SKM-1 treated with dmso at 0.1 percent for 144 hours (cell line): ENCODE data around the gene CNTNAP5.

Source experiments
- DNase-seq: peaks from one replicate; lab custom pipeline; 2025; ENCODE audit not compliant: unreplicated experiment; lab: John Stamatoyannopoulos, UW

Gene CNTNAP5

GRCh38 chr2:124536591-124536990, 511.5 kb downstream of the CNTNAP5 start:
- no peak for DNase-seq

GRCh38 chr2:124538549-124538948, 513.5 kb downstream of the CNTNAP5 start:
- no peak for DNase-seq

GRCh38 chr2:124540805-124541204, 515.7 kb downstream of the CNTNAP5 start:
- DNase-seq: no peak

DNA sequence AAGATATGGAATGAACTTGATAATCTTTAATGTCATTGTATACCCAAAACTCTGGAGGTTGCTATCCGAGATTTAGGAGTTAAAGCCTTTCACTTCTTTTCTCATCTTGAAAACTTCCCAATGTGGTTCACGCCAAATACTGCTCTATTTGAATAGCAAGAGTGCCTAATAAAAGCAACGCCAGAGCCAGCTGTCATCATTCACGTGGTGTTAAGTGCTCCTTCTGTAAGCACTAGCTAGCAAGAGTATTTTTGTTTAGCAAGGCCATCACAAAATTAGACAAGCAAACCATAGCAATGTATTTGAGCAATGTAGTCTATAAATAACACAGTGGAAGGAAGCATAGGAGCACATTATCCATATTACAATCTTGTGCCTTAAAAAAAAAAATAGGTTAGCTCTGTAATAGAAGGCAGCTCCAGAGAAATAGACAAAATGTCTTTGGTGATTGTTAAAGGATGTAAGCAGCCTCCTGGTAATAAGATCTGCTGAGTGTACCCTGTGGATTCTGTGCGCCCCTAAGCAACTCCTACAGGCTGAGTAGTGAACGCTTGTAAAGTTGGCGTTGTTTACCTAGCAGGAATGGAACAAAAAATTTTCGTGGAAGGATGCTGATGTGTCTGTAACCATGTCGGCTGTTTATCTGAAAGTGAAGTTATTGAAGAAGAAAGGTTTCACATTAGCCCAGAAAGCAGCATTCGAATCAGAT, 518.0 kb downstream of the CNTNAP5 start:
- no peak for DNase-seq

DNA sequence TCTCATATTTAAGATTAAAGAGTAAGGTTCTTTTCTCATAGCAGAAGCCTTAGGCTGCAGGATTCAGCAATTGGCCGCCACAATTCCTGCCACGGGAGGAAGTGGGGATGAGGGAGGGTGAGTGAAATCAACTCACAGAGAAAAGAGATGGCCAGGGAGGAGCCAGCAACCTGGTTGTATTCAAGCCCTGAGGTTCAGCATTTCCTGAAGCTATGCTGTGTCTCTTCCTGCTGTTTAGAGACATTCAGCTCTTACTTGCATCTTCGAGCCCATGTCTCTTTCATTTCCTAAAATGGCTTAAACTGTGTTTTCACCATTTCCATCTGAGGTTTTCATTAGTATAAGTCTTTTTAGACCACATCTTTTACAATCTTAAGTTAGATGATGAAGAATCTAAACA, 522.6 kb downstream of the CNTNAP5 start:
- no peak for DNase-seq

- no peak for DNase-seq
Observed at GRCh38 chr2:124558277-124558905, 533.3 kb downstream of the CNTNAP5 start.

GRCh38 chr2:124559236-124559635, 534.1 kb downstream of the CNTNAP5 start:
- DNase-seq: no peak

- no peak for DNase-seq
Observed at GRCh38 chr2:124560592-124561112, 535.6 kb downstream of the CNTNAP5 start.

DNA sequence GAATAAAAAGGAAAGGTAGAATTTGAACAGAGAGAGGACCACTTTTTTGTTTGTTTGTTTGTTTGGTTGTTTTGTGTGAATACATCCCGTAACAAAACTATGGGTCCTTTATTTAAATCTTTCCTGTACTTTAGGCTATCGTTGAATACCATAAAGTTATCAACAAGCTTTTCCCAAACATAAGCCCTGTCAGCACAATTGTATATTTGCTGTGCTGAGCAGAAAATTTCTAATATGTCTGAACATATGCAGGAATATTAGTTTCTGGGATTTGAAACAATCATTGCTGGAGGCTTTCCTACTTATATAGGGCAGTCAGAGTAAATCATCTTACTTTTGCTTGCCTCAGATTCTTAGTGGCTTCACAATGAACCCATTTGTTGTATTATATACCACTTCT, 536.4 kb downstream of the CNTNAP5 start:
- no peak for DNase-seq

DNA sequence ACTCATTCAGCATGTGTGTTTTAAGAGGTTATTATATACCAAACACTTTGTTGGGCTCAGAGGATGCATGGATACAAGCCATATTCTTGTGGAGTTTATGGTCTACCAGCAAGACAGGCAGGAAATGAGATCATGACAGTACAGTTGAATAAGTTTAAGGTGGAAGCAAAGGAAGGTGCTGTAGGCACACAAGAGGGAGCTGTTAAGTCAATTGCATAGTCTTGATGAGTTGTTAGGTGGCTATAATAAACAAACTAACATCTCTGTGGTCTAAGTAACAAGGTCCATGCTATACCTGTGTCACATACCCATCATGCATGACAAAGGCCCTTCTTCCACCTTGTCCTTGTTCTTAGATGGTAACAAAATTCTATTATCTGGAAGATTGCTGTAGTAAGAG, 538.3 kb downstream of the CNTNAP5 start:
- DNase-seq: no peak

GRCh38 chr2:124566518-124566970, 541.5 kb downstream of the CNTNAP5 start:
- no peak for DNase-seq

DNA sequence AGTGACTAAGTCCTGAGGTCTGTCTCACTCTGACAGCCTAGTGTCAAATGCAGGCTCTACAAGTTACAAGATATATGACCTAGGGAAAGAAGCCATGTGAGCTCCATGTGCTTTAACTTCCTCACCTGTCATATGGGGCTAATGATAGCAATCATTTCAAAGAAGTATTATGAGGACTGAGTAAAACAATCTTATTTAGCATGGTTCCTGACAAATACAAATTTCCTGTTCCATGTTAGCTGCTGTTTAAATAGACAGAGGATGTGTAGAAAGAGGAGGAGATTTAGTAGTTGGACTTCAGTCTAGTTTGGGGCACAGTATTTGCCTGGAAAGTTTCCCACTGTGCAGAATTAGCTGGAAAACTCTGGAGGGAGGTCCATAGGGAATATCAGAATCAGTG, 545.8 kb downstream of the CNTNAP5 start:
- no peak for DNase-seq

DNA sequence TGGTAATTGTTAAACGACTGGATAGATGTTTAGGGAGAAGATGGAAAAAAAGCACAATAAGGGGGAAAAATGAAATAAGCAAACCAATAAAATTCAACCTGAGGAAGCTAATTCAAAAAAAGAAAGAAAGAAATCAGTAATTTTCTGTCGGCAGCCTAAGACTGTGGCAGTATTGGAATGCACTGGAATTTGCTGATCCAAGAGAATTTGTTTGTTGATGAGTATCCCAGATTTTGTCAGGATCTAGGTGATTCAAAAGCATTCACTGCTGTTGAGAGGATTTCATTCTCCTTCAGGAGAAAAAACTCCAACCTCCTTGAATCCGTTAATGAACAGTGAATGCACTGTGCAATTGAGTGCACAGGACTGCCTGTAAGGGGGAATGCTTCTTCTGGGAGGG, 546.7 kb downstream of the CNTNAP5 start:
- no peak for DNase-seq

DNA sequence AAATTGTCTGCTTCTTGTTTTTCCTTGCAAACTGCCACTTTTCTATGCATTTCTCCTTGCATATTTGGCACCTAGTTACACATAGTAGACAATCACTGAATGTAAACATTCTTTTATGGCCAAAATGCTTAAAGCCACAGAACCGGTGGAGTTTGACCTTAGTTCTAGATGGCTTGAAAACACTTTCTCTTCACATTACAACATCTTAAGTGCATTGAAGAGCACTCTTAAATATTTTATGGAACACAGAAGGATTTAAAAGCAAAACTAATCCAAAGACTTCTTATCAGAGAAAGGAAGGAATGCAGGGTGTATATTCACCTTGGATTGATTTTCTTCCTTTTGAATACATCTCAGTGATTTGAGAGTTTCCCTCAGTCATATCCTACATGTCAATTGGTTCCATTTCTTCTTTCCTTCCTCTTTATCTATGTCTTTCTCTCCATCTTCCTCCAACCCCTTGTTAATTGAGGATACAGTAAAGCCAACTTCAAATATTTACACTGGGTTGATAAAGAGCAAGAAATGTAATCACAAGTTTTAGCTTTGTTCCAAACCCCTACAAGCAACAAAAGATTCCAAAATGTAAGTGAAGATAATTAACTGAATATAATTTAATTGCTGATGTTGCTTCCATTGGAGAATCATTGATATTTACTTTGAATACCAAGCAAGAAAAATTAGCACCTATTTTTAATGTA, 548.0 kb downstream of the CNTNAP5 start:
- DNase-seq: no peak

GRCh38 chr2:124575497-124575896, 550.4 kb downstream of the CNTNAP5 start:
- DNase-seq: no peak

DNA sequence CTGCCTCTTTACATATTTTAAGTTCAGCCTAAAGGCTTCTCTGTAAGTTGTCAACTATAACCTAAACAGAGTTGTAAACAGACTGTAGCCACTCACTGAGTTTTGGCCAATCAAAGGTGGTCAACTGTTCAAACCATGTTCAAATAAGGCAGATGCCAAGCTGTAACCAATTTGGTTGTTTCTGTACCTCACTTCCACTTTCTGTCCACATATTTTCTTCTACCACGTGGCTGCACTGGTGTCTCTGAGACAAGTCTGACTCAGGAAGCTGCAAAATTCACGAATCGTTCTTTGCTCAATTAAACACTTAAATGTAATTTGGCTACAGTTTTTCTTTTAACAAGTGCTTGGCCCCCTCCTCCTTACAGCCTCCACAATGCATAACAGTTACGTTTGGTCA, 555.2 kb downstream of the CNTNAP5 start:
- no peak for DNase-seq

DNA sequence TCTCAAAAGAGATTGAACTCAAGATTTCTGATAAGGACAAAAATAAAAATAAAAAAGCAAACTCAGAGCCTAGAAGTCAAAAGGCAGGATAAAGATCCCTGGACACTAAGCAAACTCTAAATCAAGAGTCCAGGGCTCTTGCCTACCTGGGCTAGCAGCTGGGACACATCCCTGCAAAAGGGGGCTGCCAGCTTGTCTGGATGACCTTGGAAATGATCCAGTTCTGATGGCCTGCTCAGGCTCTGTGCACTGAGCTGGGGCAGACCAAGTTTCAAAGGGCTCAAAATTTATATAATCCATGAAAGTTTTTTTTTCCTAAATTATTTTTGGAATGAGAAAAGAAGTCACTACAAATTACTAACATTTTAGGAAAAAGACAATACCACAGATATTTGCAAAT, 557.3 kb downstream of the CNTNAP5 start:
- DNase-seq: no peak

- DNase-seq: no peak
Observed at GRCh38 chr2:124584615-124585014, 559.5 kb downstream of the CNTNAP5 start.

- DNase-seq: no peak
Observed at GRCh38 chr2:124585277-124585676, 560.2 kb downstream of the CNTNAP5 start.

DNA sequence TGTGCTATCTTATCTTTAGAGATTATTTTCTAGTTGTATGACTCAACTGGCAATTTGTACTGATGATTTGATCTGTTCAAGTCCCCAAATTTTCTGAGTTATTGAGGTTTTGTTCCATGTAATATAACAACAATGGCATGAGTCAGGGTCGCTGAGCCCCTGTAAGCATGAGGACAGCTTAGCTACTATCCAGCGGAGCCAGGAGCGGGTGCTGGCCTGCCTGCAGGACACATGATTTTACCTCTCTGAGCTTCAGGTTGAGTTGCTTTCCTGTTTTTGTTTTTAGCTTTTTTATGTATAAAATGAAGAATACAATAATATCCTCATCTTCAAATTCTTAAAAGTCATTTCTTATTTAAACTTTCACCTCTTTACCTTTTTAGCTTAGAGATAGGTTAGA, 561.1 kb downstream of the CNTNAP5 start:
- DNase-seq: no peak

DNA sequence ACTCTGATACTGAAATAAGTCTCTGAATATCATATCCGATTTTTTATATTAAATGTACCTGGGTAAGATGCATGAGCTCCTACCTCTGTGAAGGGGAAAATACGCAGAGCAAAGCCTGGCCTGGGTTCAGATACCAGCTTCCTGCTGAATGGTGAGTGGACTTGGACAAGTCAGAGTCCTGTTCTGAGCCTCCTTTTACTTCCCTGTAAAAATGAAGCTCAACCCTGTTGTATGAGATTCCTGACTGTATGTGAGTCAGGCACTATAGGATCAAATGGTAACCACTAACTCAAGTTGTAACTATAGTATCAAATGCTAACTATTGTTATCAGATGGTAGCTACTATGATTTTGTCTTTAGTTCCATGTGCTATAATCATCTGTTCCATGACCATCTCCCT, 561.7 kb downstream of the CNTNAP5 start:
- no peak for DNase-seq

DNA sequence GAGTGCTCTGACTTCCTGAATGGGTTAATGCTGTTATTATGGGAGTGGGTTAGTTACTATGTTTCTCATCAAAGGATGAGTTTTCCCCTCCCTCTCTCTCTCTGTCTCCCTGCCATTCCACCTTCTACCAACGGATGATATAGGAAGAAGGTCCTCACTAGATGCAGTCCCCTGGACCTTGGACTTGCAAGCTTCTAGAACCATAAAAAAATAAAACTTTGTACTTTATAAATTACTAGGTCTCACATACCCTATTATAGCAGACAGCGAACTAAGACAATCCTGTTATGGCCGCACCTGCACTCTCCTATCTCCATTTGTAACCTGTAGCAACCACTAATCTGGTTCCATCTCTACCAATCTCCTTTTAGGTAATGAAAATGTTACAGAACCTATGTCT, 564.9 kb downstream of the CNTNAP5 start:
- no peak for DNase-seq
